Pons (tissue), 1 donor: ENCODE results near the gene SLC22A15.
"Not testable (repeated sequence)": the region's sequence is repeated elsewhere in the genome, so short reads cannot be mapped to it uniquely, and the experiment has no call there.

Source experiments
- DNase-seq: peaks from one replicate; pipeline ENCODE4 v3.0.0-alpha.2; 2016; ENCODE audit warnings: low spot score

Gene SLC22A15

GRCh38 chr1:116033322-116033721, 57.0 kb downstream of the SLC22A15 start:
- peak; percentile 98 for DNase-seq

GRCh38 chr1:116036255-116036654, 59.9 kb downstream of the SLC22A15 start:
- no peak for DNase-seq

- no peak for DNase-seq
Observed at GRCh38 chr1:116038679-116039078, 62.4 kb downstream of the SLC22A15 start.

GRCh38 chr1:116044071-116044470, 67.8 kb downstream of the SLC22A15 start:
- no peak for DNase-seq

- DNase-seq: not testable (repeated sequence)
Observed at GRCh38 chr1:116046933-116047332, 70.6 kb downstream of the SLC22A15 start.

- not testable (repeated sequence) for DNase-seq
Observed at GRCh38 chr1:116051896-116052295, 75.6 kb downstream of the SLC22A15 start.

GRCh38 chr1:116062201-116062600, 85.9 kb downstream of the SLC22A15 start:
- DNase-seq: no peak

GRCh38 chr1:116064616-116065015, 88.3 kb downstream of the SLC22A15 start:
- no peak for DNase-seq

GRCh38 chr1:116066868-116067565, 90.7 kb downstream of the SLC22A15 start:
- no peak for DNase-seq

GRCh38 chr1:116067566-116067890, 91.2 kb downstream of the SLC22A15 start:
- no peak for DNase-seq

GRCh38 chr1:116075575-116075974, 99.3 kb downstream of the SLC22A15 start:
- no peak for DNase-seq

GRCh38 chr1:116075990-116076389, 99.7 kb downstream of the SLC22A15 start:
- no peak for DNase-seq

- DNase-seq: no peak
Observed at GRCh38 chr1:116076831-116077230, 100.5 kb downstream of the SLC22A15 start.

GRCh38 chr1:116078699-116079223, 102.4 kb downstream of the SLC22A15 start:
- no peak for DNase-seq

GRCh38 chr1:116087628-116088027, 111.3 kb downstream of the SLC22A15 start:
- DNase-seq: no peak

- DNase-seq: no peak
Observed at GRCh38 chr1:116089870-116090269, 113.6 kb downstream of the SLC22A15 start.

- DNase-seq: no peak
Observed at GRCh38 chr1:116091083-116091482, 114.8 kb downstream of the SLC22A15 start.

GRCh38 chr1:116092752-116093489, 116.6 kb downstream of the SLC22A15 start:
- no peak for DNase-seq

GRCh38 chr1:116095027-116095426, 118.7 kb downstream of the SLC22A15 start:
- DNase-seq: no peak

GRCh38 chr1:116096013-116096618, 119.8 kb downstream of the SLC22A15 start:
- no peak for DNase-seq

- no peak for DNase-seq
Observed at GRCh38 chr1:116097626-116098025, 121.3 kb downstream of the SLC22A15 start.

- DNase-seq: no peak
Observed at GRCh38 chr1:116099379-116099778, 123.1 kb downstream of the SLC22A15 start.

- no peak for DNase-seq
Observed at GRCh38 chr1:116099919-116100318, 123.6 kb downstream of the SLC22A15 start.
